ENCODE data around the gene CCDC27. TPM values are rescaled to one million over a fixed set of nuclear protein-coding genes. Genes with fewer than 3 reads are reported as not detected.

CCDC27 gene
- total and polyA plus RNA-seq, 2 of the 13 experiments (the other 11 are each of a cell fraction or from before 2014, with no cell fraction given), result not detected

GRCh38 chr1:3717715-3718601 lies 34.3 kb upstream of the CCDC27 start (continued):
- TF ChIP-seq ZNF740 (CRISPR knock-in tag; IDR thresholded peaks at IDR 0.05) (no peak), CHD2 (IDR thresholded peaks at IDR 0.05; ENCODE audit: low read depth, low read length) (no peak), ZNF569 (CRISPR knock-in tag; IDR thresholded peaks at IDR 0.05; ENCODE audit: borderline replicate concordance) (no peak), ZNF597 (CRISPR knock-in tag; IDR thresholded peaks at IDR 0.05) (no peak), ELF4 (CRISPR knock-in tag; IDR thresholded peaks at IDR 0.05; ENCODE audit: borderline replicate concordance) (no peak), ISL2 (CRISPR knock-in tag; IDR thresholded peaks at IDR 0.05) (0 out of 2 replicates have a peak, but pooled peaks have one; percentile 15), ZFYVE20 (CRISPR knock-in tag; IDR thresholded peaks at IDR 0.05; ENCODE audit: borderline replicate concordance, low read depth) (no peak), ZKSCAN1 (IDR thresholded peaks at IDR 0.05; ENCODE audit: low read length) (no peak), ZNF773 (CRISPR knock-in tag; IDR thresholded peaks at IDR 0.05; ENCODE audit: borderline replicate concordance) (no peak), ZNF354B (CRISPR knock-in tag; IDR thresholded peaks at IDR 0.05) (no peak), DMTF1 (CRISPR knock-in tag; IDR thresholded peaks at IDR 0.05) (no peak), TEAD3 (CRISPR knock-in tag; optimal IDR thresholded peaks at IDR 0.05; ENCODE audit: borderline replicate concordance) (no peak), ZSCAN12 (CRISPR knock-in tag; IDR thresholded peaks at IDR 0.05) (no peak), ZBTB8A (CRISPR knock-in tag; IDR thresholded peaks at IDR 0.05; ENCODE audit: borderline replicate concordance, low read depth) (no peak), MBD4 (IDR thresholded peaks at IDR 0.05; ENCODE audit: borderline replicate concordance, low read length) (no peak), PHF20 (CRISPR knock-in tag; IDR thresholded peaks at IDR 0.05) (0 out of 2 replicates have a peak, but pooled peaks have one; percentile 32), ZNF816 (CRISPR knock-in tag; IDR thresholded peaks at IDR 0.05; ENCODE audit: borderline replicate concordance) (0 out of 2 replicates have a peak, but pooled peaks have one; percentile 35), ATF7-NPFF (CRISPR knock-in tag; IDR thresholded peaks at IDR 0.05; ENCODE audit: low read depth) (peak; percentile 52; the same call in 1 of the 2 replicates), MYC (CRISPR knock-in tag; IDR thresholded peaks at IDR 0.05; ENCODE audit: borderline replicate concordance) (0 out of 2 replicates have a peak, but pooled peaks have one; percentile 17), BCL3 (CRISPR knock-in tag; IDR thresholded peaks at IDR 0.05) (peak; percentile 39; the same call in 1 of the 2 replicates), ZNF777 (CRISPR knock-in tag; IDR thresholded peaks at IDR 0.05) (no peak), IRX3 (CRISPR knock-in tag; IDR thresholded peaks at IDR 0.05; ENCODE audit: borderline replicate concordance, low read depth) (peak; percentile 64; the same call in 1 of the 2 replicates), KAT2B (IDR thresholded peaks at IDR 0.05; ENCODE audit: borderline replicate concordance, low read depth, low read length) (no peak), YY1 (IDR thresholded peaks at IDR 0.05; ENCODE audit: insufficient read depth, insufficient replicate concordance, low read depth, low read length) (no peak), KDM2A (CRISPR knock-in tag; IDR thresholded peaks at IDR 0.05; ENCODE audit: borderline replicate concordance, low read depth) (peak; percentile 73; the same call in 1 of the 2 replicates)
